ENCODE data around the gene HNRNPDL. TPM values are rescaled to one million over a fixed set of nuclear protein-coding genes. Genes with fewer than 3 reads are reported as not detected.
A peak's percentile ranks its signal among the peaks of the same experiment; 100 is the strongest.

HNRNPDL gene
- total RNA-seq, 1 donor from 2014 or later: 93.5 TPM

DNA sequence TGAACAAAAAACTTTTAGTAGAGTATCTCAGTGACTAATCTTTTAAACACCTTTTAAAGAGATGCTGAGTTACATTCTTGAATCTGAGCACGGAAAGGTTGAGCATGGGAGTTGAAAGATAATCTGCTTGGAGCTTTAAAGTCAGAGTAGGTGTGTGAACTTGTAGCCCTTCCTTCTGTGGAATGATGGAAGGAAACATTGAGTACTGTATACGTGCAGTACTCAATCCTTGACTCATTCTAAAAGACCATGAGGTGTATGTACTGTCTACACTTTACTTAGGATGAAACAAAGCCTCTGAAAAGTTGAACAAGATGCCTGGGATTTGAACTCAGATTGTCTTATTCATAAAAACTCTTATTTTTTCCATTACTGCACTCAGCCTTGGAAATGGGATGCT is 3.5 kb upstream of the HNRNPDL start:
- Histone ChIP-seq H3K9me3 (replicated peaks) (no peaks in the 10 kb centered on the region), H3K4me3 (no peak overlapping the region), H3K36me3 (no peaks in the 10 kb centered on the region), H3K27me3 (ENCODE audit: low read depth) (no peaks in the 10 kb centered on the region), H3K4me1 (peaks cover 32% of the 10 kb centered on the region), H3K27ac (replicated peaks) (no peak overlapping the region)
- intact Hi-C loops (cut with micrococcal nuclease): no loop called here
- no peak for DNase-seq
- TF ChIP-seq, protein P1, sequence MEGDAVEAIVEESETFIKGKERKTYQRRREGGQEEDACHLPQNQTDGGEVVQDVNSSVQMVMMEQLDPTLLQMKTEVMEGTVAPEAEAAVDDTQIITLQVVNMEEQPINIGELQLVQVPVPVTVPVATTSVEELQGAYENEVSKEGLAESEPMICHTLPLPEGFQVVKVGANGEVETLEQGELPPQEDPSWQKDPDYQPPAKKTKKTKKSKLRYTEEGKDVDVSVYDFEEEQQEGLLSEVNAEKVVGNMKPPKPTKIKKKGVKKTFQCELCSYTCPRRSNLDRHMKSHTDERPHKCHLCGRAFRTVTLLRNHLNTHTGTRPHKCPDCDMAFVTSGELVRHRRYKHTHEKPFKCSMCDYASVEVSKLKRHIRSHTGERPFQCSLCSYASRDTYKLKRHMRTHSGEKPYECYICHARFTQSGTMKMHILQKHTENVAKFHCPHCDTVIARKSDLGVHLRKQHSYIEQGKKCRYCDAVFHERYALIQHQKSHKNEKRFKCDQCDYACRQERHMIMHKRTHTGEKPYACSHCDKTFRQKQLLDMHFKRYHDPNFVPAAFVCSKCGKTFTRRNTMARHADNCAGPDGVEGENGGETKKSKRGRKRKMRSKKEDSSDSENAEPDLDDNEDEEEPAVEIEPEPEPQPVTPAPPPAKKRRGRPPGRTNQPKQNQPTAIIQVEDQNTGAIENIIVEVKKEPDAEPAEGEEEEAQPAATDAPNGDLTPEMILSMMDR (IDR thresholded peaks at IDR 0.05; ENCODE audit: borderline replicate concordance): no peak

GRCh38 chr4:82432596-82432995 is 2.3 kb upstream of the HNRNPDL start:
- intact Hi-C loops (cut with micrococcal nuclease): no loop called here
- DNase-seq: no peak
- Histone ChIP-seq H3K36me3 (peaks cover 6% of the 10 kb centered on the region), H3K27ac (replicated peaks) (no peak overlapping the region), H3K9me3 (replicated peaks) (no peaks in the 10 kb centered on the region), H3K4me3 (no peak overlapping the region), H3K4me1 (peaks cover 43% of the 10 kb centered on the region), H3K27me3 (ENCODE audit: low read depth) (no peaks in the 10 kb centered on the region)
- TF ChIP-seq, protein P1 (IDR thresholded peaks at IDR 0.05; ENCODE audit: borderline replicate concordance): no peak

DNA sequence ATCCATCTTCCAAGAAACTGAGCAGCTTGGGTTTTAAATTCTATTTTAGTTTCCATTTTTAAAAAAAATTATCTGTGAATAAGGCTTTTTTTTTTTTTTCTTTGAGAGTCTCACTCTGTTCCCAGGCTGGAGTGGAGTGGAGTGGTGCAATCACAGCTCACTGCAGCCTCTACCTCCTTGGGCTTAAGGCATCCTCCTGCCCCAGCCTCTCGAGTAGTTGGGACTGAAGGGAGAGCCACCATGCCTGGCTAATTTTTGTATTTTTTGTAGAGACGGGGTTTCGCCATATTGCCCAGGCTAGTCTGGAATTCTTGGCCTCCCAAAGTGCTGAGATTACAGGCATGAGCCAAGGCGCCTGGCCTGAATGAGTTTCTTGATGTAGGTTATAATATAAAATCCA is 1.6 kb upstream of the HNRNPDL start:
- intact Hi-C loops (cut with micrococcal nuclease): no loop called here
- Histone ChIP-seq H3K4me1 (peaks cover 51% of the 10 kb centered on the region), H3K36me3 (peaks cover 13% of the 10 kb centered on the region), H3K27me3 (ENCODE audit: low read depth) (no peaks in the 10 kb centered on the region), H3K4me3 (peak overlapping the region; percentile 94), H3K27ac (replicated peaks) (no peak overlapping the region), H3K9me3 (replicated peaks) (no peaks in the 10 kb centered on the region)
- no peak for DNase-seq
- TF ChIP-seq, protein P1 (IDR thresholded peaks at IDR 0.05; ENCODE audit: borderline replicate concordance): no peak

DNA sequence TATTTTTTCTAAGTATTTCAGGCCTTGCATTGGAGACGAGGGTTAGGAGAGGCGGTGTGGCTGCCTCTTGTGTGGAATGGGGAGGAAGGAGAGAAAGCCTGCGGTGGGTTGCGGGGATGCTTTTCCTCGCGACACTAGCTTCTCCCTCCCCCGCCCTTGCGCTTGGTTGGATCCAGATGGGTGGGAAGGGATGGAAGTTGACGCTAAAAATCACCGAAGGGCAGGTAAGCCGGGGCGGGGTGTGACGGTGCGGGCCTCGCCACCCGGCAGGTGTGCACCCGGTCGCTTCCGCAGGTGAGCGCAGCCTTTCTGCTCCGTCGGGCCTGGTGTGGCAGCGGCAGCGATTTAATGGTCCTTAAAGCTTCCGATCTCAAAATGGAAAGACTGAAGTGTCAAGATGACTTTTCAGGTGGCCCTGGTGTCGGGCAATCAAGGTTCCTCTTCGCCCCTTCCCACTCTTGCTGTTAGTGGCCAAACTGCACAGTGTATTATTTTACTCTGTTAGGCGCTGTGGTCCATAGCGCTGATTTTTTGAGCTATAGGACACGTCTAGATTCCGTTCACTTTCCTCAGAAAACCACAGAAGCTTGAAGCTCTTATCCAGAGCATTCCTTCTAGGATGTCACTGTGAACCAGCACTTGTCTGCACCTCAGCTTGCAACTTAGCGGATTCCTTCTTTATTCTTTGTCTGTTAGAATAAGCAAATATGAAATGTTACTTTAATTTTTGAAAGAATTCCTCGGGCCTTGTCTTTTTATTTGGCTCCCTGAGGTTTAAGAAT is 893 bp upstream of the HNRNPDL start:
- intact Hi-C loops (cut with micrococcal nuclease): no loop called here
- H3K9me3 ChIP-seq (replicated peaks): no peaks in the 10 kb centered on the region
- peaks cover 20% of the 10 kb centered on the region for H3K36me3 ChIP-seq
- TF ChIP-seq, protein P1 (IDR thresholded peaks at IDR 0.05; ENCODE audit: borderline replicate concordance): no peak
- peak overlapping the region; percentile 98 for H3K27ac ChIP-seq (replicated peaks)
- no peaks in the 10 kb centered on the region for H3K27me3 ChIP-seq (ENCODE audit: low read depth)
- peak overlapping the region; percentile 94 for H3K4me3 ChIP-seq
- H3K4me1 ChIP-seq: peaks cover 58% of the 10 kb centered on the region
- no peak for DNase-seq

DNA sequence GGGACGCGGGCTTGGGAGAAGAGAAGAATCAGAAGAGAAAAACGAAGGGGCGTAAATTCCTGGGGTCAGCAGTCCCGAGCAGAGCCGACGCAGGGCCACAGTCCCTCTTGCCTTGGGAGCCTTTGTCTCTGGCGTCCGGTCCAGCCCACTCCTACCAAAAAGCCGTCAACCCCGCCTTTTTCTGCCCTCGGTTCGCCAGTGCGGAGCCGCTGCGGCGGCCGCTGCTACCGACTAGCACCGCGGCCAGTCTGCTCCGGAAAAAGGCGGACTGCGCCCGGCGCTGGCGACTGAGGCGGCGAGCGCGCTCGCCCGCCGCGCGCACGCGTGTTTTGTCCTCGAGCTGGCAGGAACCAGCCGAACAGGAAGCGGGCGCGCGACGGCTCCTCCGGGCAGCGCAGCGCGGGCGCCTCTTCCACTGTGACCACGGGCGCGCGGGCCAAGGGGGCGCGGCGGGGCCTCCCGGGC is 502 bp downstream of the HNRNPDL start:
- H3K4me1 ChIP-seq: peaks cover 68% of the 10 kb centered on the region

More for the DNA sequence above, 502 bp downstream of the HNRNPDL start:
- TF ChIP-seq, protein P1 (IDR thresholded peaks at IDR 0.05; ENCODE audit: borderline replicate concordance): peak; percentile 5
- H3K27me3 ChIP-seq (ENCODE audit: low read depth): no peaks in the 10 kb centered on the region
- H3K9me3 ChIP-seq (replicated peaks): no peaks in the 10 kb centered on the region
- H3K27ac ChIP-seq (replicated peaks): peak overlapping the region; percentile 98
- DNase-seq: no peak
- peaks cover 34% of the 10 kb centered on the region for H3K36me3 ChIP-seq
- intact Hi-C loops (cut with micrococcal nuclease): loop anchor here (5.0 kb wide), 1 partner anchor 57 kb away; the partner anchor contains the start of gene HNRNPD
- peak overlapping the region; percentile 94 for H3K4me3 ChIP-seq
